Right lobe of liver (tissue), 6 donors: ENCODE measurements around the gene DDX17. TPM values are rescaled to one million over a fixed set of nuclear protein-coding genes. Genes with fewer than 3 reads are reported as not detected.

Source experiments
- ATAC-seq, 4 donors: fragments of 200-7000 bp; cut with Tn5 transposase; one replicate each; pipeline ENCODE4 v1.9.1; 2020; ENCODE audit warnings: mild to moderate bottlenecking in 4 of 4, moderate library complexity in 4 of 4
- DNase-seq, 3 donors: peaks; one replicate each; pipeline ENCODE4 v3.0.0-alpha.2; 2020
- H3K27ac ChIP-seq, 3 donors: fragments of 200-600 bp; one replicate each; pipeline ENCODE4 v1.8.0; 2022
- H3K27me3 ChIP-seq, 2 donors: fragments of 200-600 bp; one replicate each; pipeline ENCODE4 v1.8.0; 2022
- H3K36me3 ChIP-seq, 4 donors: fragments of 200-600 bp; sonication (generic) in 1 of 4; one replicate each; pipeline versions ENCODE4 v1.5.1 to v1.8.0; 2017 to 2022; ENCODE audit warnings: control low read depth in 1 of 4
- H3K4me1 ChIP-seq, 4 donors: fragments of 200-600 bp; sonication (generic) in 1 of 4; one replicate each; pipeline versions ENCODE4 v1.5.1 to v1.8.0; 2017 to 2022; ENCODE audit warnings: control low read depth in 1 of 4
- H3K4me3 ChIP-seq, 3 donors: fragments of 200-600 bp; one replicate each; pipeline ENCODE4 v1.8.0; 2022
- H3K9me3 ChIP-seq, 4 donors: fragments of 200-600 bp; sonication (generic) in 1 of 4; one replicate each; pipeline versions ENCODE4 v1.5.1 to v1.8.0; 2017 to 2022; ENCODE audit warnings: control low read depth in 1 of 4
- POLR2A ChIP-seq: fragments of 450-650 bp; IDR thresholded peaks from one replicate; pipeline ENCODE4 v1.6.1; 2017; ENCODE audit warnings: antibody characterized with exemption, mild to moderate bottlenecking
- WGBS: methylation state at CpG from one replicate; pipeline ENCODE4 v1.1.6; 2018; ENCODE audit warnings: low coverage, low lambda C conversion rate; ENCODE audit not compliant: insufficient coverage; ENCODE audit errors: missing lambda C conversion rate; 5-methylcytosine and 5-hydroxymethylcytosine counted together
- intact Hi-C, 2 donors: fragments of 100-400 bp; cut with DNase I; formaldehyde crosslinking; loops; one replicate each; pipeline versions ENCODE4 v1.11.2 to v1.14.1; 2022
- total RNA-seq, 6 experiments: library from RNA; depleted of rRNA in 2 of 6; stranded (reverse); fragments of >200 nt in 2 of 6; fragmentation: NEBNext Ultra II Directional in 3 of 6; extraction: Animal tissue kit (Norgen Biotek cat#: 25700) in 3 of 6; gene quantifications; one replicate each; pipeline versions ENCODE4 v1.1.0 to v1.2.4, GENCODE V29; 2016 to 2023
- TF ChIP-seq, protein P1 (sequence below), 4 donors: fragments of 200-600 bp in 3 of 4; fragments of 450-650 bp in 1 of 4; IDR thresholded peaks; one replicate each; pipeline versions ENCODE4 v1.5.1 to v1.8.0; 2016 to 2022; ENCODE audit warnings: antibody characterized with exemption in 4 of 4, mild to moderate bottlenecking in 2 of 4
- donor health status: DM: no; HTN: yes; CAD: no.
- donor health status: DM: no; HTN: no; CAD: no.
- donor health status: DM: no; HTN: no; CAD: no.
- donor health status: DM: no; HTN: yes; CAD: no.
- donor health status: DM: no; HTN: yes; CAD: no.

Gene DDX17
- total RNA-seq, 6 experiments from 2014 or later: 128 to 205 (median 184) TPM

DNA sequence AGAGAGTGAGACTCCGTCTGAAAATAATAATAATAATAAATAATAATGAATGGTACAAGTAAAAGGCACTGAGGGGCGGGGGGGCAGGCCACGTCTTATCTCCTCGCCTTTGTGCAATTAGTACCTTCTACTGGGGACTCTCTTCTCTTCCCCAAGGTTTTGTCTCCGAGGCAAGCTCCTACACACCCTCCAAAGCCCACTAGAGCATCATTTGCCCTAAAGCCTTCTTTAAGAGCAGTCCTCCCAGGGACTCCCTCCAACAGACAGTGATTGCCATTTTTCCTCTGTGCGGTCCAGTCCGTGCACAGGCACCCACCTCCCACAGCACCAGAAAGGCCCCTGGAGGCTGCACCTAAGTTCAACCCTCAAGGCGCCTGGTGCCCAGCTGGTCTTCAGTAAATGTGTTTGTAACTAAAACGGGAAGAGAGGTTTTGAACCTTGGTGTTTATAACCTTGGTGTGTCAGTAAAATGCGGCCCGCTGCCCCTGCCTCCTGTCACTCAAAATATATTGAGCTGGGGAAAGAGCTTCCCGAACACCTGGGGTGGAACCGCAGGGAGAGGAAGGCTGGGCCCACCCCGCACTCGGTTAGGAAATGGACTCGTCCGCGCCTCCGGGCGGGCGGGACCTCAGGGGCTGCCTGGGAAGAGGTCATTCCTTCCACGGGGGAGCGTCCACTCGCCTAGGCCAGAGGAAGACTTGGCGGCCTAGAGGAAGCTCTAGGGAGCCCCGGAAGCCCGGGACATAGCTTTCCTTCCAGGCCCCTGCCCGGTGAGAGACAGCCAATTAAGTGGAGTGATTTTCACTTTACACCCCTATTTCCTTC is 42.9 kb downstream of the DDX17 start:
- Histone ChIP-seq H3K9me3 (no peaks in the 10 kb centered on the region), H3K4me1 (peaks cover 0 to 7% (median 4%) of the 10 kb centered on the region in 4 donors), H3K4me3 (no peak overlapping the region), H3K36me3 (no peaks in the 10 kb centered on the region), H3K27ac (no peak overlapping the region), H3K27me3 (no peaks in the 10 kb centered on the region)
- DNase-seq: peak in 1 of 3 donors; percentile 53
- 53% methylated on average over 15 of the region's 28 CpGs for WGBS
- TF ChIP-seq, protein P1, sequence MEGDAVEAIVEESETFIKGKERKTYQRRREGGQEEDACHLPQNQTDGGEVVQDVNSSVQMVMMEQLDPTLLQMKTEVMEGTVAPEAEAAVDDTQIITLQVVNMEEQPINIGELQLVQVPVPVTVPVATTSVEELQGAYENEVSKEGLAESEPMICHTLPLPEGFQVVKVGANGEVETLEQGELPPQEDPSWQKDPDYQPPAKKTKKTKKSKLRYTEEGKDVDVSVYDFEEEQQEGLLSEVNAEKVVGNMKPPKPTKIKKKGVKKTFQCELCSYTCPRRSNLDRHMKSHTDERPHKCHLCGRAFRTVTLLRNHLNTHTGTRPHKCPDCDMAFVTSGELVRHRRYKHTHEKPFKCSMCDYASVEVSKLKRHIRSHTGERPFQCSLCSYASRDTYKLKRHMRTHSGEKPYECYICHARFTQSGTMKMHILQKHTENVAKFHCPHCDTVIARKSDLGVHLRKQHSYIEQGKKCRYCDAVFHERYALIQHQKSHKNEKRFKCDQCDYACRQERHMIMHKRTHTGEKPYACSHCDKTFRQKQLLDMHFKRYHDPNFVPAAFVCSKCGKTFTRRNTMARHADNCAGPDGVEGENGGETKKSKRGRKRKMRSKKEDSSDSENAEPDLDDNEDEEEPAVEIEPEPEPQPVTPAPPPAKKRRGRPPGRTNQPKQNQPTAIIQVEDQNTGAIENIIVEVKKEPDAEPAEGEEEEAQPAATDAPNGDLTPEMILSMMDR (IDR thresholded peaks at IDR 0.05): no peak
- TF ChIP-seq POLR2A: no peak
- intact Hi-C loops: no loop called here
- peak in 3 of 4 donors; percentile 7 to 18 (median 11) for ATAC-seq

DNA sequence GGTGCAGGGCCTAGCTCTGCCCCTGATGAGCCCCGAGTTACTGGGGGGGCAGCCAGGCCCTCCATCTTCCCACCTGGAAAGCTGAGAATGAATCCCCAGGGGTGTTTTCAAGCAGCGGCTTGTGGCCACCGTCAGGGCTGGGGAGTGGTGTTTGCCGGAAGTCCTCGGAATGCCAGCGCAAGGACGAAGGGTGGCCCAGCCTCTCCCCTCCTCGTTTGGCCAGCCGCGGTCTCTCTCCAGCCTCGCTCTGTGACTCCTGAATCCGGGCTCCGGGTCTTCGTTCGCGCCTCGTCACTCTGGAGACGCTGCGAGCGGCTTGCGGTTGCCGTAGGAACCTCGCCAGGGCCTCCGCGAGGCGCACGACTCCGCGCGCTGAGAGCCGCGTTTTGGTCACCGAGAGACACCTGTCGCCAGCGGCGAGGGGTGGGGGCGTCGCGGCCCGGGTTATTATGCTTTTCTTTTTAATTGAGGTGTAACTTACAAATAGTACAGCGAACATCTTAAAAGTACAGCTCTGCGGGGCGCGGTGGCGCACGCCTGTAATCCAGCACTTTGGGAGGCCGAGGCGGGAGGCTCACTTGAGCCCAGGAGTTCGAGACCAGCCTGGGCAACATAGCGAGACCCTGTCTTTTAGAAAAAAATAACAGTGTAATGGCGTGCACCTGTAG is 44.6 kb downstream of the DDX17 start:
- H3K36me3 ChIP-seq: no peaks in the 10 kb centered on the region
- TF ChIP-seq POLR2A: no peak
- TF ChIP-seq, protein P1 (IDR thresholded peaks at IDR 0.05): no peak
- H3K4me1 ChIP-seq: peaks cover 0 to 5% (median 4%) of the 10 kb centered on the region in 4 donors
- no peak overlapping the region for H3K4me3 ChIP-seq
- no peaks in the 10 kb centered on the region for H3K27me3 ChIP-seq
- ATAC-seq: peak; percentile 47 to 71 (median 66)
- H3K9me3 ChIP-seq: no peaks in the 10 kb centered on the region
- no peak overlapping the region for H3K27ac ChIP-seq
- WGBS: 4% methylated on average over 16 of the region's 51 CpGs
- intact Hi-C loops: no loop called here
- peak; percentile 57 to 64 (median 62) for DNase-seq

DNA sequence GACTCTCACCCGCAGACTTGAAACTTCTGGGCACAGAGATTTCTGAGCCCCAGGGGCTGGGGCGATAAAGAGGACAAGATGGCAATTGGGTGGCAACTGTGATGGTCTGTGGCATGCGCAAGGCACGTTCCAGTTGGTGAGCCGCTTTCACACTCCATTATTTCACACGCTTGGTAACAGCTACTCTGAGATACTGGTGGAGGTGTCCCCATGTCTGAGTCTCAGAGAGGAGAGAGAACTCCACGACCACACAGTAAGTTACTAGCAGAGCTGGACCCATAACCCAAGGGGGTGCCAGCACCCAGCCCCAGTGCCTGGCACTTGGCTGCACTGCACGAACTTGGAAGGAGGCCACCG is 45.1 kb downstream of the DDX17 start:
- Histone ChIP-seq H3K4me1 (peaks cover 0 to 5% (median 4%) of the 10 kb centered on the region in 4 donors), H3K27me3 (peaks cover 2 to 4% of the 10 kb centered on the region in 2 donors), H3K4me3 (no peak overlapping the region), H3K36me3 (no peaks in the 10 kb centered on the region), H3K27ac (no peak overlapping the region), H3K9me3 (no peaks in the 10 kb centered on the region)
- no peak for TF ChIP-seq POLR2A
- TF ChIP-seq, protein P1 (IDR thresholded peaks at IDR 0.05): no peak
- ATAC-seq: peak in 1 of 4 donors; percentile 12
- 20% methylated on average over 1 of the region's 9 CpGs for WGBS
- DNase-seq: no peak
- intact Hi-C loops: no loop called here

DNA sequence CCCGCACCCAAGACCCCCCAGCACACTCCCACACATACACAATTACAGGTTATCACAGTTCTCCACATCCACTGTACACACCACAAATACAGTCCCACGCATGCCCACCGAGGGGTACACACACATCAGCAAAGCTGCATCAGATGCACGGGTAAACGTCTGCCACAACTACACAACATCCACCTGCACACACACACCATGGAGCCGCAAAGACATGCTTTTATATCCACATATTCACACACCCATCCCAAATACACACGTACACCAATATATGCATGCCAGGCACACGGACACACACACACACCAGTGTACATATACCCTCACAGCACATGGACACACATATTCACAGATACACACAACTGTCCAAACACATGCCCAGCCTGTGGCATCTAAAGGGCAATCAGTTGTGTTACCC is 45.7 kb downstream of the DDX17 start:
- Histone ChIP-seq H3K9me3 (no peaks in the 10 kb centered on the region), H3K36me3 (no peaks in the 10 kb centered on the region), H3K4me3 (no peak overlapping the region), H3K4me1 (peaks cover 0 to 8% (median 4%) of the 10 kb centered on the region in 4 donors), H3K27me3 (peaks cover 7% of the 10 kb centered on the region in 2 donors), H3K27ac (no peak overlapping the region)
- DNase-seq: peak in 1 of 3 donors; percentile 11
- no peak for ATAC-seq
- intact Hi-C loops: no loop called here
- TF ChIP-seq, protein P1 (IDR thresholded peaks at IDR 0.05): no peak
- TF ChIP-seq POLR2A: no peak
- 47% methylated on average over 5 of the region's 8 CpGs for WGBS
